Ovary (tissue), 9 donors: ENCODE measurements around the gene MAPKAPK2. TPM values are rescaled to one million over a fixed set of nuclear protein-coding genes. Genes with fewer than 3 reads are reported as not detected.
"Not testable (repeated sequence)": the region's sequence is repeated elsewhere in the genome, so short reads cannot be mapped to it uniquely, and the experiment has no call there.

Experiments
- DNase-seq, 5 donors: peaks; one replicate each; pipeline ENCODE4 v3.0.0-alpha.2; 2019 to 2020
- H3K27ac ChIP-seq, 2 donors: fragments of 200-600 bp; one replicate each; pipeline versions ENCODE4 v1.5.1 to v1.8.0; 2019 to 2022
- H3K27me3 ChIP-seq: fragments of 200-600 bp; one replicate; pipeline ENCODE4 v1.8.0; 2022
- H3K36me3 ChIP-seq: fragments of 200-600 bp; sonication (generic); one replicate; pipeline ENCODE4 v1.5.1; 2019
- H3K4me1 ChIP-seq: one replicate; pipeline ENCODE4 v1.8.1; 2013; ENCODE audit warnings: mild to moderate bottlenecking, moderate library complexity; ENCODE audit not compliant: insufficient read depth
- H3K4me3 ChIP-seq: fragments of 200-600 bp; sonication (generic); one replicate; pipeline ENCODE4 v1.5.1; 2017
- H3K9me3 ChIP-seq, 2 donors: fragments of 200-600 bp in 1 of 2; sonication (generic) in 1 of 2; one replicate each; pipeline versions ENCODE4 v1.5.1 to v1.8.1; 2013 to 2019; ENCODE audit warnings: mild to moderate bottlenecking in 1 of 2, moderate library complexity in 1 of 2
- CTCF ChIP-seq, 3 donors: fragments of 450-650 bp in 2 of 3; fragments of 200-600 bp in 1 of 3; IDR thresholded peaks; one replicate each; pipeline versions ENCODE4 v1.5.1 to v1.8.0; 2016 to 2022; ENCODE audit warnings: antibody characterized with exemption in 3 of 3, mild to moderate bottlenecking in 1 of 3
- EP300 ChIP-seq: sonication (generic); formaldehyde crosslinking; IDR thresholded peaks from one replicate; pipeline ENCODE4 v1.6.1; 2017; ENCODE audit warnings: antibody characterized with exemption
- POLR2A ChIP-seq: fragments of 450-650 bp; IDR thresholded peaks from one replicate; pipeline ENCODE4 v1.6.1; 2017; ENCODE audit warnings: antibody characterized with exemption, mild to moderate bottlenecking, moderate library complexity
- WGBS, 3 donors: extraction: QIAGEN DNeasy Blood & Tissue Kit in 1 of 3; methylation state at CpG; one replicate each; pipeline versions ENCODE4 v1.1.5 to v1.1.7; 2013 to 2017; 5-methylcytosine and 5-hydroxymethylcytosine counted together
- intact Hi-C, 4 donors: fragments of 100-400 bp; cut with DNase I; formaldehyde crosslinking; loops; one replicate each; pipeline versions ENCODE4 v1.11.0 to v1.15.1; 2022 to 2023
- polyA plus RNA-seq, 2 donors: library from polyadenylated mRNA; stranded (reverse); fragments of 200-250 nt in 1 of 2; fragments of 350-450 nt in 1 of 2; fragmentation: Illumina TruSeq in 1 of 2; extraction: RNeasy Lipid Tissue Mini Kit (QIAGEN cat#74804) in 1 of 2; gene quantifications; one replicate each; pipeline ENCODE4 v1.2.3, GENCODE V29; 2013 to 2014
- total RNA-seq, 7 donors: library from RNA; depleted of rRNA in 2 of 7; stranded (reverse); fragments of >200 nt in 2 of 7; fragmentation: NEBNext Ultra II Directional in 3 of 7; extraction: Animal tissue kit (Norgen Biotek cat#: 25700) in 3 of 7; gene quantifications; one replicate each; pipeline versions ENCODE4 v1.1.0 to v1.2.4, GENCODE V29; 2016 to 2023
- donor health status: DM: no; HTN: no; CAD: no; lungs with moderate emphysema.
- donor health status: DM: no; HTN: no; CAD: no.
- donor health status: Bipolar disorder and iron deficiency.
- donor health status: DM: yes; HTN: yes; CAD: no.
- donor health status: DM: no; HTN: no; CAD: no.
- donor health status: DM: yes; HTN: yes; CAD: no.

The MAPKAPK2 gene
- total and polyA plus RNA-seq, 9 donors, result 28.4 to 71.2 (median 64.7) TPM

GRCh38 chr1:206761159-206761768, 76.6 kb downstream of the MAPKAPK2 start:
- DNase-seq, result no peak
- intact Hi-C loops, result no loop called here
- Histone ChIP-seq H3K27me3 (no peaks in the 10 kb centered on the region), H3K4me3 (no peak overlapping the region), H3K27ac (no peak overlapping the region), H3K36me3 (no peaks in the 10 kb centered on the region), H3K9me3 (no peaks in the 10 kb centered on the region), H3K4me1 (no peaks in the 10 kb centered on the region)
- 44 to 55% (median 54%) methylated on average over 6 of the region's 6 CpGs for WGBS, 3 donors
- TF ChIP-seq CTCF (IDR thresholded peaks at IDR 0.05), result no peak
- no peak for TF ChIP-seq POLR2A
- TF ChIP-seq EP300, result no peak

GRCh38 chr1:206762741-206763364, 78.1 kb downstream of the MAPKAPK2 start:
- H3K4me3 ChIP-seq, H3K9me3 ChIP-seq, H3K4me1 ChIP-seq, H3K36me3 ChIP-seq, H3K27me3 ChIP-seq, DNase-seq, H3K27ac ChIP-seq, intact Hi-C loops: not testable (repeated sequence)
- 91 to 96% (median 94%) methylated on average over 12 of the region's 12 CpGs for WGBS, 3 donors

GRCh38 chr1:206765771-206766170, 81.1 kb downstream of the MAPKAPK2 start:
- WGBS, 3 donors, result 89 to 97% (median 92%) methylated on average over 1 of the region's 1 CpG

GRCh38 chr1:206766251-206766856, 81.6 kb downstream of the MAPKAPK2 start:
- H3K36me3 ChIP-seq, result no peaks in the 10 kb centered on the region
- no peak for DNase-seq
- H3K4me1 ChIP-seq, result no peaks in the 10 kb centered on the region
- intact Hi-C loops, result no loop called here
- H3K9me3 ChIP-seq, result no peaks in the 10 kb centered on the region
- 39 to 58% (median 44%) methylated on average over 8 of the region's 8 CpGs for WGBS, 3 donors
- no peak overlapping the region for H3K27ac ChIP-seq
- TF ChIP-seq CTCF (IDR thresholded peaks at IDR 0.05) (no peak), POLR2A (no peak), EP300 (no peak)
- H3K4me3 ChIP-seq, result no peak overlapping the region
- H3K27me3 ChIP-seq, result no peaks in the 10 kb centered on the region

More at GRCh38 chr1:206765771-206766170, 81.1 kb downstream of the MAPKAPK2 start:
- H3K4me3 ChIP-seq, H3K9me3 ChIP-seq, H3K36me3 ChIP-seq, H3K27ac ChIP-seq, DNase-seq, intact Hi-C loops, H3K4me1 ChIP-seq, H3K27me3 ChIP-seq: not testable (repeated sequence)

GRCh38 chr1:206768472-206769303, 84.0 kb downstream of the MAPKAPK2 start:
- H3K27ac ChIP-seq, result no peak overlapping the region
- H3K9me3 ChIP-seq, result no peaks in the 10 kb centered on the region
- intact Hi-C loops, result no loop called here
- H3K36me3 ChIP-seq, result no peaks in the 10 kb centered on the region
- no peaks in the 10 kb centered on the region for H3K27me3 ChIP-seq
- WGBS, 3 donors, result 85 to 91% (median 87%) methylated on average over 14 of the region's 14 CpGs
- no peak for DNase-seq
- no peaks in the 10 kb centered on the region for H3K4me1 ChIP-seq
- TF ChIP-seq EP300, result no peak
- no peak overlapping the region for H3K4me3 ChIP-seq
